Measurements from ENCODE around the gene HDAC1.
A peak's percentile ranks its signal among the peaks of the same experiment; 100 is the strongest.

HDAC1 gene

DNA sequence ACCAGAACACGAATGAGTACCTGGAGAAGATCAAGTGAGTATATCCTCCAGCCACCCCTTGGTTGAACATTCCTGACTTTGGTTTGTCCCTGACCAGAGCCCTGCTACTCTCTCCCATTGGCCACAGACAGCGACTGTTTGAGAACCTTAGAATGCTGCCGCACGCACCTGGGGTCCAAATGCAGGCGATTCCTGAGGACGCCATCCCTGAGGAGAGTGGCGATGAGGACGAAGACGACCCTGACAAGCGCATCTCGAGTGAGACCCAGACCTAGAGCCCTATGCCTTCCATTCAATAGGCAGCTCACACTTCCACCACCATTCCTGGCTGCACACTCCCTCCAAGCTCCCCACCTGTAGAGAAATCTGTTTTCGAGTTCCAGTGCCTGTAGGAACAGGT is 39.7 kb downstream of the HDAC1 start:
- no peak for DNase-seq

DNA sequence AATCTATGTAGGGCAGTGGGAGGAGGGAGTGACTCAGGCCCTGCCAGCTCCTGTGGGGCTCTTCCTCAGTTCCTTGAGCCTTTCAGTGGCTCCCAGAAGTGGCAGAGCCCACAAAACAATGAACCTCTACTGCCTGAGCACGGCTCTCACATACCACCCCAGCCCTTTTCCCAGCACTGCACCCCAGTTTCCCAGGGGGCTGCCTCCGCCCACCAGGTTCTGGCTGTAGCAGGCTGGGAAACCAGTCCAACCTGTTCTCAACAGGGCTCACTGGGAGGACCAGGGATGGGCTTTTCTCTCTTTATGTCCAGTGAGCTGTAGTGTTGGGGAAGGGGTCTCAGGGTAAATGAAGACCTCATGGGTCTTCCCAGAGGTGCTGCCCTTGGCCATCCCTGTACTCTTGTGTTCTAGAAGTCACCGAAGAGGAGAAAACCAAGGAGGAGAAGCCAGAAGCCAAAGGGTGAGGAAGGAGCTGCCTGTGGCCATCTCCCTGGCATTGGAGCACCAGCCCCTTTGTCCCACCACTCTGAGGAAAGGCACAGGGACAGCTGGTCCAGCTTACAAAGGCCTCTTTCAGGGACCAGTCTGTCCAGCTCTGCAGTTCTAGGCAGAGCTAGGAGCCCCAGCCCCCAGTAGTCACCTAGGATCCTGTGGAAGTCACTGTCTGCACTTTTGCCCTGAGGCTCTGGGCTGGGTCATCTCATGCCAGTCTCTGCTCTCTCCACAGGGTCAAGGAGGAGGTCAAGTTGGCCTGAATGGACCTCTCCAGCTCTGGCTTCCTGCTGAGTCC is 40.6 kb downstream of the HDAC1 start:
- DNase-seq = no peak

DNA sequence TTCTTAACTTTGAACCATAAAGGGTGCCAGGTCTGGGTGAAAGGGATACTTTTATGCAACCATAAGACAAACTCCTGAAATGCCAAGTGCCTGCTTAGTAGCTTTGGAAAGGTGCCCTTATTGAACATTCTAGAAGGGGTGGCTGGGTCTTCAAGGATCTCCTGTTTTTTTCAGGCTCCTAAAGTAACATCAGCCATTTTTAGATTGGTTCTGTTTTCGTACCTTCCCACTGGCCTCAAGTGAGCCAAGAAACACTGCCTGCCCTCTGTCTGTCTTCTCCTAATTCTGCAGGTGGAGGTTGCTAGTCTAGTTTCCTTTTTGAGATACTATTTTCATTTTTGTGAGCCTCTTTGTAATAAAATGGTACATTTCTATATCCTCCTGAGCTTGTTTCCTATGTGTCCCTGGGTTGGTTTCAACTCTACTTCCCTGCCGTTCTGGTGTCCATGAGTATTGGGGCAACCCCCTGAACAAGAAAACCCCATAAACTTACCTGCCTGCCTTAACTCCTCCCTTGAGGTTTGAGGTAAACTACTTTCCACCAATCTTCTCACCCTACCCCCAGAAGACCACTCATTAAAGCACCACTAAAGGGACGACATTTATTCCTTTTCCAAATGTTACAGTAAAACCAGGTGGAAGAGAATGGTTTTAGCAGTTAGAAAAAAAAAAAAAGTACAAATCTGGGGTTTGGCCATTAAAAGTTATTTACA is 41.5 kb downstream of the HDAC1 start:
- no peak for DNase-seq

DNA sequence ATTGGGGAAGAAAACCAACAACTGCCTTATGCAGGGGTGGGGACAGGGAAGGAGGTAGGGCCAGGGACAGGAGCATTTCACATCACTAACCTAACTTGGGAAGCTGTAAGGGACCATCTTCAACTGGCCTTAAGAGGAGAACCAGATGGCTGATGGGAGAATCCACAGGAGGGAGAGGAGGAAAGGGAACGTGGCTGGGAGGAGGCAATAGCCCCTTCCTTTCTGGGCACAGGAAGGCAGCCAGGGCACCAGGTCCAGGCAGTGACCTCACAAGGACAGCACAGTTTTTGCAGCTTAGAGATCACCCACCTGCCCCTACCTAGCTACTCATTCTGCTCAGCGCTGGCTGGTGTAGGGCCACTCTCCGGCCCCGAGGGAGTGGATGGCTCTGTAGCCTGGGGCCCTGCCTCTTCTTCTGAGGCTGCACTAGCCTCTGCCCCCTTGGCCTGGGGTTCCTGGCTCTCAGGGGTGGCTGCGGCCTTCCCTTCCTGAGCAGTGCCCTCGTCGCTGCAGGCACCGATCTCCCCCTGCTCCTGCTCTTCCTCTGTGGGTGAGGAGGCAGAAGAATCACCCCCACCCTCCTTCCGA is 42.5 kb downstream of the HDAC1 start:
- DNase-seq = no peak

DNA sequence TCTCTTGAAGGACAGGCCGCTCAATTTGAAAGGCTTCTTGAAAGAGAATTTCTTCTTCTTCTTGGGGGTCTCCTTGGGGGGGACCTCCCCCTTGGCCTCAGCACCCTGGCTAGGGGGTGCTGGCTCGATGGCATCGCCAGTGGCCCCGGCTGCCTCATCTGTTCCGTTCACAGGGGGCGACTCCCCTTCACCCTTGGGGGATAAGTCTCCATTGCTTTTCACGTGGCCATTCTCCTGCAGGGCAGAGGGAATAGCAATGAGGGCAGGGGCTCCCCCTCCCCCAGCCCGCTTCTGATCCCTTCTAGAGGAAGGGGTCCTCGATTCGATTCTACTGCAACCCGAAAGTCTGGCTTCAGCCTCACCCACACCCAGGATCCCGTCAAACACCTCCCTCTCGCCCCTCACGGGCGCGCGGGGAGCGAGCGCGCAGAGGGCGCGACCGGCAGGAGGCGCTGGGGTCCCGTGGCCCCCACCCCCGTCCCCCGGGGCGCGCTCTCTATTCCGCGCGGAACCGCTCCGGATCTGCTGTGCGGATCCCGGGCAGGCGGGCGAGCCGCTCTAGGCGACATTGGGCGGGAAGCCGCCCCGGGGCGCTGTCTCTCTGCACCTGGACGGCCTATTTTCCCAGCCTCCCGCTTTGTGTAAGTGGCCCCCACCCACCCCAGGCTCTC is 43.1 kb downstream of the HDAC1 start:
- DNase-seq = peak; percentile 82

DNA sequence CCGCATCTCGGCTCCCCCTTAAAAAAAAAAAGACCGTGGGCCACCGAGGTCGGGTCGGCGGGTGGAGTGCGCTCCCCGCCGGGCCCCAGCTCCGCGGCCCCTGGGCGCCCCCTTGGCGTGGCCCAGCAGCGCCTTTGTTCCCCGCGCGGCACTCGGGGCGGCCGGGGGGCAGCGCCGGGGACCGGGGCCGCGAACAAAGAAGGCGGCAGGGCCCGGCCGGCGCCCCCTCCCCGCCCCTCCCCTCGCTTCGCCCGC is 43.6 kb downstream of the HDAC1 start:
- DNase-seq = no peak

DNA sequence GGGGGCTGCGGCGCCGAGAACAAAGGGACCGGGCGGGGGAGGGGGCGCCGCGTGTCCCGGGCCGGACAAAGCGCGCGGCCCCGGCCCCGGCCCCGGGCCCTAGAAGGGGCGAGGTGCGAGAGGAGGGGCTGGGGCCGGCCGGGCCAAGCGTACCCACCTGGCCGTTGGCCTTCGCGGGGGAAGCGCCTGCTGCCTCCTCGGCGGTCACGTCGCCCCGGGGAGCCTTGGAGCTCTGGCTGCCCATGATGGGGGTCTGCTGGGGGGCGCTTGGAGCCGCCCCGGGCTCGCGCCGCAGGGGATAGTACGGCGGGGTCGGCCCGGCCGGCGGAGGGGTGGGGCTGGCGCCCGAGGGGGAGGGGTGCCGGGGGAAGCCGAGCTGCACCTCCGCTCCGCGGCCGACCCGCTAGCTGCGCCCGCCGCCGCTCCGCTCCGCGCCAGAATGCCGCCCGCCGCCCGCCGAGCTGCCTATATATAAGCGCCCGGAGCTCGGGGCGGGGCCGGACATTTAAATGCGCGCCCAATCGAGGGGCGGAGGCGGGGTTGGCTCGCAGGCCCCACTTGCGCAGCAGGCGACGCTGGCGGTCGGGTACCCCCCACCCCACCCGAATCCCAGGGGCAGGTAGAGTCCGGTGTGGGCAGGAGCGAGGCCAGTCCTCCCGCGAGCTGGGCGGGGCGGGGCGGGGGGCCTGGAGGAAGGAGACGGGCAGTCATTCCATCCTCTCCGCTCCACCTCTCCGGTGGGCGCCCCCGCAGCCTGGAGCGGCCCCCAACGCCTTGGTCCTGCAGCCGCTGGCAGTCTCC is 44.1 kb downstream of the HDAC1 start, which contains the start of gene MARCKSL1:
Gene MARCKSL1 (minus strand): TSS at position 444 of the 801 bp plus-strand sequence. CDS start 200 bp downstream, at position 244.
- peak; percentile 94 for DNase-seq

DNA sequence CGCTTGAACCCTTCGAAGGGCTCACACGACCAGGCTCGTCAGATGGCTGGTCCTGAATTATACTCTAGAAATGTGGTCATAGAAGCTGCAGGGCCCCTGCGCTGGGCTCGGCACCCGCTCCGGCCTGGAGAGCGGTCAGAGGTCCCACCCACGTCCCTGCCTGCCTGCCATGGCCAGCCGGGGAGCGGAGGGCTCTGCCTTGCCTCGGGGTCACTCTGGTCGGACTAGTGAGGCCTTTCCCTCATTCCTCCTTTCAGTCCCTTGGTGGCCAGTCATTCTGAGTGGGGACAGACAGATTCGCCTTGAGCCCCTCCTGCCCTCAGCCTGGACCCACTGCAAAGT is 44.7 kb downstream of the HDAC1 start:
- DNase-seq = no peak

DNA sequence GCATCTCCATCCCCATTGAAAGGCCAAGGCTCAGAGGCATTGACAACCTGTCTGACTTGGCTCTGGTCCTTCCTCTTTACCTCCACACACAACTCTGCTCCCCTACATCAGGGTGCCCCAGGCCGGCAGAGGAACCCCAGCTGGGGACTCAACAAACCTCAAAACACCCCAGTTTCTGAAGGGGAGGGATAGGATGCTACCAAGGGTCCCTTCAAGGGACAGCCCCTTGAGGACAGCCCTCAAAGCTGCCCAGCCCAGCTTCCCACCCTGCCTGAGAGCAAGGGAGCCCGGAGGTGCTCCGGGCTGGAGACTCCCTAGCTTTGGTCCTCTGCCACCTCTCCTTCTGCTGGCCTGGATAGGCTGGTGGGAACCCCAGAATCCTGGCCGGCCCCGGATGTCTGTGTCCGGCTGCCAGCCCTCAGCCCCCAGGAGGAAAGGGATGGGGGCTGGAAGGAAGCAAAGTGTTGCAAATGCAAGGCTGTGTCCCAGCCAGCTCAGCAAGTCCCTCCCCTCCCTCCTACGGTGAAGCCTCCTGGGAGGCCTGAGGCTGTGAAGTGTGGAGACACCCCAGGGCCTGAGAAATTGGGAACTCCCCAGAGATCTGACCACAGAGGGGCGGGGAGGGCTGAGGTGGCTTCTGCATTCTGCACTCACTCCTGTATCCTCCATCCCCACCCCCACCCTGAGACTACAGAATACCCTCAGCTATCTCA is 45.2 kb downstream of the HDAC1 start:
- DNase-seq = peak; percentile 77

DNA sequence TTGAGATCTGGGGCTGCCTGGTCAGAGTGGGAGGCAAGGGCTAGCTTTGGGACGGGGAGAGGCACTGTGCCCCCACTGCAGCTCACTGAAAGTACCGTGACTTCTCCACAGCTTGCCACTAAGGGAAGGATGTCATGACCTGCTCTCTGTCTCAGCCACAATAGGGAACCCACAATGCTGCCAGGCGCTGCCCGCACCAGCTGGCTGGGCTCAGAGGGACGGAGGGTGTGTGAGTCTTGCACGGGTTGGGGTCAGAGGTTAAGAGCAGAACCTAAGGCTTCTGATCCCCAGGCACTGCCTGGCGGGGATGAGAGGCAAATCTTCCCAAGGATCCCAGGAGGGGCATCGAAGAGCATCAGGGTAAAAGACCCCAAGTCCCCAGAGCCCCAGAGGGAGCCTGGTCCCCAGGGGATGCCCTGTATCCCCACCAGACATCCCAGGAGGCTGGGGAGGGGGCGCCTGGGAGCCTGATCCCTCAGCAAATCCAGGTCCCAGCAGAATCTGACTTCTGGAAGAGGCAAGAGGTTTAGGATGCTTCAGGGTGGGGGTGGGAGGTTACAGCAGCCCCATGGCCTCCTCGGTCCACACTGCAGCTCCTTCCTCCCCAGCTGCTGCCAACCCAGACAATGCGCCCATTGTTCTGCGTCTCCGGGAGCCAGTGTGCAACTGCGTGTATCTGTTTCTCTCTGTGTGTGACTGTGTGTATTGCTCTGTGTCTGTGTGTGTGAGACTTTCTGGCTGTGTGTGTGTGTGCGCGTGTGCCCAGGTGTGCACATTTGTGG is 46.2 kb downstream of the HDAC1 start:
- no peak for DNase-seq

DNA sequence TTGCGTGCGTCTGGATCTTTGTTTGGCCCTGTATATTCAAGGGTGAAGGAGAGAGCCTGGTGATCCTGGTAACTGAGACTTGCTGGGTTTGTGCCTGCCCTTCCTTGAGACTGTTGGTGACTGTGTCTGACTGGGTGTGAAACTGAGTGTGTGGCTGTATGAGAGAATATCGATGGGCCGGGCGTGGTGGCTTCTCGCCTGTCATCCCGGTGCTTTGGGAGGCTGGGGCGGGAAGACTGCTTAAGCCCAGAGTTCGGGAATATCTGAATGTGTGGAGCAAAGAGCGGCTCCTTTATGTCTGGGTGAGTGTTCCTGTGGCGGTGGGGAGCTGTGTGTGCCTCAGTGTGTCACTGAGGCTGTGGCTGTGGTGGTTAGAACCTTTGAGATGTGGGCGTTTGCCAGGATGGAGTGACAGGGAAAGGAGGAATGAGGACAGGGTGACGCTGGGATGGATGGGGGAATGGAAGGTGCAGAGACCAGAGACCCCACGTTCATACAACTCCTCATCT is 46.8 kb downstream of the HDAC1 start:
- DNase-seq = no peak

DNA sequence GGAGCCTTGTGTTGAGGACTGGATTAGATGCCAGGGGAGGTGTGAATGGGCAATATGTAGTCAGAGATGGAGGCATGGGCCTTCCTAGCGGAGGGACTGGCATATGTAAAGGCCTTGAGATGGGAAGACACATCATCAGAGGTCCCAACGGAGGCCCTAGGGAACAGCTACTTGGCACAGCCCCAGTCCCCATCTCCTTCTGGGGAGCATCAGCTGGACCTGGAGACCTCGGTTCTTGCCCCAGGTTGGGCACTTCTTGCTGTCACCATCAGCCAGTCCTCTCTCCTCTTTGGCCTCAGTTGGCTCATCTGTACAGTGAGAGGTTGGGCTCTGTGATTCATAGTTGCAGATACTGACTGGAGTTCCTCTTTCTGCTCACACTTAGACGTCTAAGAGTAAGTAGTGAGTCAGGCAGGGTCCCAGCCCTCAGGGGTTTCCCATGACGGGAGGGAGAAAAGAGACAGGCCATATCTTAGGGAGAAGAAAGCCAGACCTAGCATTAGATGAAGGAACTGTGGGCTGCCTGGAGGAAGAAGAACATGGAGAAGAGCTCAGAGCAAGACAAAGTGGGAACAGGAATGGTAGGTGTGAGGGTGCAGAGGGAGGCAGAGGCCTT is 47.6 kb downstream of the HDAC1 start:
- DNase-seq = no peak

DNA sequence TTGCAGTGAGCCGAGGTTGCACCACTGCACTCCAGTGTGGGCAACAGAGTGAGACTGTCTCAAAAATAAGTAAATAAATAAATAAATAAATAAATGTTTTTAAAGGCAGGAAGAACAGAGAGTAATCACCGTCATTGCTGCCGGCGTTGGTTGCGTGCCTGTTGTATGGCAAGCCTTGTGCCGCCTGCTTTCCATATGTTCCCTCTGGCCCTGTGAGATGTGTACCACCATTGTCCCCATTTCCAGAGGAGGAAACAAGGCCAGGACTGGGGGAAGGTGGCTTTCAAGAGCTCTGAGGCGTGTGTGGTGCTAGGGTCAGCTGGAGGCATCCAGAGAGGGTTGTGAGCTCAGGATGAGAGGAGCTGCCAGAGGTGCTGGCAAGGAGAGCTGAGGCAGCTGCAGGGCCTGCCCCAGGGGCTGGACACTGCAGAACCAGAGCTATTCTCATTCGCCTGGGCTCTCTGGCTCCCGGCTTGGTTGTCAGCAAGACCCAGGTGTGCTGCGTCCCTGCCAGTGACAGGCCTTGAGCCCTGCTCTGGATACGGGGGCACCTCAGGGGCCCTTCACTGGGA is 49.4 kb downstream of the HDAC1 start:
- no peak for DNase-seq

DNA sequence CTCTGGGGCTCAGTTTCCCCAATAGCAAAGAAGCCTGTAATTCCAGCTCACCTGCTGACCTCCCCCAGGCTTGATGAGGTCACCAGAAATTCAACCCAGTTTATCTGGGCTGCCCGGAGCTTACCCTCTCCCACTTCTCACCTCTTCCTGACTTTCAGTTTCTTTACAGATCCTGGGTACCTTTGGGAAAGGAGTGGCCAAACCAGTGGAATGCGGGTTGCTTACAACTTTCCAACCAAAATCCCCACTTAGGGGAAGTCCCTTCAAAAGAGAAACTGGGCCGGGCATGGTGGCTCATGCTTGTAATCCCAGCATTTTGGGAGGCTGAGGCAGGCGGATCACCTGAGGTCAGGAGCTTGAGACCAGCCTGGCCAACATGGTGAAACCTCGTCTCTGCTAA is 50.1 kb downstream of the HDAC1 start:
- no peak for DNase-seq

DNA sequence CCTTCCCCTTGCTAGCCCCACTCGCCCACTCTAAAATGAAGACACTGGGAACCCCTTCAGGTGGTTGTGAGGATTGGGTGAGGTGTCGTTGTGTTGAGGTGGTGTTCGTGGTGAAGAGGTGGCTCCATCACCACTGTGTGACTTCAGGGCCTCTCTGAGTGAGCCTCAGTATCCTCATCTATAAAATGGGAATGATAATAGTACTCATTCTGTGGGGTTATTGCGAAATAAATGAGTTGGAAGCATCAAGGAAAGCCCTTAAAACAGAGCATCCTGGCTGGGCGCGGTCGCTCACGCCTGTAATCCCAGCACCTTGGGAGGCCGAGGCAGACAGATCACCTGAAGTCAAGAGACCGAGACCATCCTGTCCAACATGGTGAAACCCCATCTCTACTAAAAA is 50.8 kb downstream of the HDAC1 start:
- no peak for DNase-seq

DNA sequence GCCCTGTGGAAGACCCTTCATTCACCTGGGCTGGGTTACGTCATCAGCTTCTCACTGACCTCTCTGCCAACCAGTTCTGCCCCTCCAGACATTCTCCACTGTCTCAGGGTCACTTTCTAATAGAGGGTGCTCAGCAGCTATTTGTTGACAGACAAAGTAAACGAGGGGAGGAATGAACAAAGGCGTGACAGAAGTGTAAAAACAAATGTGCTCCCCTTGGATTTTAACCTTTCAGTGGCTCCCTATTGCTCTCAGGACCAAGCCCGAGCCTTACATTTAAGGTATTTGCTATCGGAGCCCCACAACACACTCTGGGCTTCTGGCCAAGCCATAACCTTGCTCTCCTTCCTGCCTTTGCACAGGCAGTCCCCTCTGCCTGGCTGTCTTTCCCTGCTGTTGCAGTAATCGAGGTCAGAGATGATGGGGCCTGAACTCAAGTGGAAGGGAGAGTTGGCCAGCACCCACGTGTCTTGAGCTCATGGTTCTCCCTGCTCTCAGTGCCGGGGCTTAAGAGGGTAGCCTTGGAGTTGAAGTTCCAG is 53.5 kb downstream of the HDAC1 start:
- DNase-seq = no peak

DNA sequence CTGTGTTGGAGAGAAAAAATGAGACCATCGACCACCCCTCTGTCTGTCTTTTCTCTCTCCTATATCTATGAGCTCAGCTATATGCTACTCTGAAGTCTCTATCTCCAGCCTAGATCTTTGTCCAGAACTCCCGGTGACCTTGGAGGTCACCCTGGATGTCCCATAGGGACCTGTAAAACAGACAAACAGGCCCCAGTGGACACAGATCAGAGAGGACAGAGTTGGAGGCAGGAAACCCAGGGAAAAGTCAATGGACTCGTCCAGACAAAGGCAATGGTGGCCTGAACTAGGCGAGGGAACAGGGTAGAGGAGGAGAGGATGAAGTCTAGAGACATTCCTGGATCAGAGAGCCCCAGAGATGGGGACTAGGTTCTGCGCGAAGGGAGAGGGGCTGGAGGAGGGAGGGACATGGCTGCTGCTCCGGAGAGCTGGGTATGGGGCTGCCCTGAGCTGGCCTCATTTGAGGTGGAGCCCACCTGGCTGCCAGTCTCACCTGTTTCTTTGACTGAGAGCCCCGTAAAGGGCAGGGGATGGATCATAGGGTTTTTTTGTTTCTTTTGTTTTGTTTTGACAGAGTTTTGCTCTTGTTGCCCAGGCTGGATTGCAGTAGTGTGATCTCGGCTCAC is 54.8 kb downstream of the HDAC1 start:
- DNase-seq = no peak

DNA sequence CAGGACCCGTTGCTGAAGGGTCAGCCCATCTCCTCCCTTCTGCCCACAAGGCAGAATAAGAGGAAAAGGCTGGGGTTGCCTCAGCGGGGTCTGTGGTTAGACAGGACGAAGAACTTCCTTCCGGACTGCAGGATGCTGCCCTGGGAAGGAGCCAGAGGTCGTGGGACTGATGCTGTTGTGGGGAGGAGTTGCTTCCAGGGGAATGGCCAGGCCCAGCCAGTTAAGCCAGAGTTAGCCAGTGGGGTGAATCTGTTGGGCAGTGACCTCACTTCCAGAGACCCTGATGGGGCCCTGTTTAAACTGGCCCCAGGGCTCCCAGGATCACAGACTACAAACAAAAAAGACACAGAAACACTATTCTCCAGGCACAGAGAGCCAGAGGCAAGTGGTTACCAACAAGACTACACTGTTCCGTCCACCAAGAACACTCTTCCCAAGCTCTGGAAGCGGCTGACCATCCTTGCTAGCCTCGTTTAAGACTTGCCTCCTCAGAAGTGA is 57.4 kb downstream of the HDAC1 start:
- DNase-seq = no peak

DNA sequence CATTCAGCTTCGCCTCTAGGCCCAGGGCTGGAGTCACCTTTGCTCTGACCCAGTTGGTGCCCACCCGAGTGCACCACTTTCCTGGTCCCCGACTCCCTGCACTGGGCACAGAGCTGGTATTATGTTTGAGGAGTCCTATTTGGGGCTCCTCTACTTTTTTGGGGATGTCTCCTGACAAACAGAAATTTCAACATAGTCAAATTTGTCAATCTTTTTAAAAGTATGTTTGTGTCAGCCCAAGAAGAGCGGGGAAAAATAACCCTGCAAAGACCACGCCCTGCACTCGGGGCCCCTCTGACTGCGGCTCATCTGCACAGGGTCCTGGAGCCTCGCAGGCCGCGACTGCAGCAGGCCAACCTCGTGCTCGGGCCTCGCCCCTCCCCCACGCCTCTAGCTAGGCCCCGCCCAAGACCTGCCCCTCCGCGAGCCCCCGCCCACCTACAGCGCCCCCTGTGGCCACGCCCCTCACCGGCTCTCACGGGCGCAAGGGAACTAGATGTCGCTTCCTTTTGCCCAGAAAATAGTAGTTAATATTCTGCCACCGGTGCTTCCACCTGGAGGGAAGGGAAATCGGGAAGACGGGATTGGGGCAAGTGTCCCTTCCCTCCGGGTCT is 59.0 kb downstream of the HDAC1 start:
- DNase-seq = peak; percentile 94

Data from activated CD8-positive, alpha-beta memory T cell treated with anti-CD3 and anti-CD28 coated beads for 24 hours (primary cell).